KMS-11 (cell line): ENCODE measurements around the gene RDH12.

ENCODE experiments used
- H2AFZ ChIP-seq: fragments of 200-600 bp; sonication (generic); 2 replicates; pipeline ENCODE4 v1.6.1; 2016; ENCODE audit warnings: antibody characterized with exemption, mixed run types, low read depth
- H3K27ac ChIP-seq: fragments of 200-600 bp; sonication (generic); 2 replicates; pipeline ENCODE4 v1.6.1; 2016; ENCODE audit warnings: mild to moderate bottlenecking, mixed run types
- H3K27me3 ChIP-seq: fragments of 200-600 bp; sonication (generic); 2 replicates; pipeline ENCODE4 v1.6.1; 2017; ENCODE audit warnings: mild to moderate bottlenecking, low read depth, mixed run types, moderate library complexity; ENCODE audit not compliant: insufficient read depth
- H3K36me3 ChIP-seq: fragments of 200-600 bp; sonication (generic); 2 replicates; pipeline ENCODE4 v1.6.1; 2017; ENCODE audit warnings: mild to moderate bottlenecking, mixed run types; ENCODE audit not compliant: insufficient read depth
- H3K4me1 ChIP-seq: fragments of 200-600 bp; sonication (generic); 2 replicates; pipeline ENCODE4 v1.6.1; 2016; ENCODE audit warnings: mild to moderate bottlenecking, low read depth, mixed run types; ENCODE audit not compliant: poor library complexity, severe bottlenecking
- H3K4me2 ChIP-seq: fragments of 200-600 bp; sonication (generic); 2 replicates; pipeline ENCODE4 v1.7.0; 2016; ENCODE audit warnings: mild to moderate bottlenecking, mixed run types
- H3K4me3 ChIP-seq: fragments of 200-600 bp; sonication (generic); IDR thresholded peaks from 2 replicates; pipeline ENCODE4 v1.6.1; 2017; ENCODE audit warnings: low read depth, low read length, mixed read lengths; ENCODE audit not compliant: insufficient read depth
- H3K79me2 ChIP-seq: fragments of 200-600 bp; sonication (generic); 2 replicates; pipeline ENCODE4 v1.6.1; 2016; ENCODE audit warnings: low read depth, mixed run types; ENCODE audit not compliant: insufficient read depth
- H3K9ac ChIP-seq: fragments of 200-600 bp; sonication (generic); 2 replicates; pipeline ENCODE4 v1.6.1; 2016; ENCODE audit warnings: mild to moderate bottlenecking, mixed run types
- H4K20me1 ChIP-seq: fragments of 200-600 bp; sonication (generic); 2 replicates; pipeline ENCODE4 v1.6.1; 2016; ENCODE audit warnings: mild to moderate bottlenecking, mixed run types; ENCODE audit not compliant: insufficient read depth
- TF ChIP-seq, protein P1 (sequence below): fragments of 200-600 bp; sonication (generic); conservative IDR thresholded peaks from 2 replicates; pipeline ENCODE4 v1.6.1; 2017; ENCODE audit warnings: low read depth, mild to moderate bottlenecking, antibody characterized with exemption, low read length, moderate library complexity, mixed read lengths

Gene RDH12

DNA sequence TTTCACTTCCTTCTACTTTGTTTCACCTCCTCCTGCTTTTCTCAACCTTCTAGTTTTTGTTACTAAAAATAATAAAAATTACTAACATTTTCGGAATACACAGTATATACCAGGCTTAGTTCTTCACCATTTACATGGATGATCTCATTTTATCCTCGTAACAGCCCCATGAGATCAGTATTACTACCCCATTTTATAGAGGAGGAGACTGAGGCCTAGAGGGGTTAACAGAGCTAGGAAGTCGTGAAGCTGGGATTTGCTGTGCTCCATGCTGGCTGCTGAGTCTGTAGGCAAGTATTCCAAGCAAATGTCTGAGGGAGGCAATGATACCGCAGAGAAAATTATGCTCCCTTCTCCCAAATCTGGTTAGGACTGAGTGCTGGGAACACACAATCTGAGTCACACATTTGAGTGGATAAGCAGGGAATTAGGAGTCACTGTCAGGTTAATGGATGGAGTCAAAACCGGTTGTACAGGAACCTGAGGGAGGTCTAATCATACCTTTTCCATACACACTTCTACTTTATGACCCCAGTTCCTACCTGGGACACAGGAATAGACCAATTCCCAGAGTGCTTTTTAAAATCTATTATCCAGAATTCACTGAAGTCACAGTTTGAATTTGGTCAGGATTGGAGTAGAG, 63.6 kb downstream of the RDH12 start:
- H3K4me1 ChIP-seq: no peaks in the 10 kb centered on the region
- TF ChIP-seq, protein P1, sequence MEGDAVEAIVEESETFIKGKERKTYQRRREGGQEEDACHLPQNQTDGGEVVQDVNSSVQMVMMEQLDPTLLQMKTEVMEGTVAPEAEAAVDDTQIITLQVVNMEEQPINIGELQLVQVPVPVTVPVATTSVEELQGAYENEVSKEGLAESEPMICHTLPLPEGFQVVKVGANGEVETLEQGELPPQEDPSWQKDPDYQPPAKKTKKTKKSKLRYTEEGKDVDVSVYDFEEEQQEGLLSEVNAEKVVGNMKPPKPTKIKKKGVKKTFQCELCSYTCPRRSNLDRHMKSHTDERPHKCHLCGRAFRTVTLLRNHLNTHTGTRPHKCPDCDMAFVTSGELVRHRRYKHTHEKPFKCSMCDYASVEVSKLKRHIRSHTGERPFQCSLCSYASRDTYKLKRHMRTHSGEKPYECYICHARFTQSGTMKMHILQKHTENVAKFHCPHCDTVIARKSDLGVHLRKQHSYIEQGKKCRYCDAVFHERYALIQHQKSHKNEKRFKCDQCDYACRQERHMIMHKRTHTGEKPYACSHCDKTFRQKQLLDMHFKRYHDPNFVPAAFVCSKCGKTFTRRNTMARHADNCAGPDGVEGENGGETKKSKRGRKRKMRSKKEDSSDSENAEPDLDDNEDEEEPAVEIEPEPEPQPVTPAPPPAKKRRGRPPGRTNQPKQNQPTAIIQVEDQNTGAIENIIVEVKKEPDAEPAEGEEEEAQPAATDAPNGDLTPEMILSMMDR: no peak
- no peak overlapping the region for H3K4me3 ChIP-seq
- no peak overlapping the region for H3K4me2 ChIP-seq
- H3K27me3 ChIP-seq: no peaks in the 10 kb centered on the region
- no peaks in the 10 kb centered on the region for H4K20me1 ChIP-seq
- H2AFZ ChIP-seq: no peak overlapping the region
- no peaks in the 10 kb centered on the region for H3K36me3 ChIP-seq
- no peaks in the 10 kb centered on the region for H3K79me2 ChIP-seq
- no peak overlapping the region for H3K27ac ChIP-seq
- no peak overlapping the region for H3K9ac ChIP-seq

DNA sequence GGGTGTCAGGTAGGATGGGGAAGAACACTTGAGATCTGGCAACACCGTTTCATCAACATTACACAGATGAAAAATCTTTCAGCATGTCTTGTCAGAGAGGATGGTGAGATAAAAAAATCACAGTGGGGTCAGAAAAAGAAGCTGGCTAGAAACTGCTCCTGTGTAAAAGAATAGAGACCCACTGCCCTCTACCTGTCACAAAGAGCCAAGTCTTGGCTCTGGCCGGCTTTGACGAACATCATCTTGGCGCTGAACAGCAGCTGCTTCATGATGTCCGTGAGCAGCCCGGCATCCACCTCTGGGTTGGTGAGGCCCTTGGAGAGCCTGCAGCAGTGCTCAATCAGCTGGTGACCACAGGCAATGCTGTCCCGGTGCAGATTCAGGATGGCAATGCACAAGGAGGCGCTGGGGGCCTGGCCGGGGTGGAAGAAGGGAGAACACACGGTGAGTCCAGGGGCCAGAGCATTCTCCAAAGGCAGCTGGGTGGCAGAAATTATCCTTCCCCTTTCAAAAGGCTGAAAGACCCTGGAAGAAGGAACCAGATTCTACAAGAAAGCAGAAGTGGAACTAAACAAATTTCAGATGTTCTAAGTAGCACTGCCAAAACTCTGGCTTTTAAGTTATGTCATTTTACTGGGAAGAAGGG, 64.5 kb downstream of the RDH12 start:
- TF ChIP-seq, protein P1: no peak
- no peaks in the 10 kb centered on the region for H3K79me2 ChIP-seq
- H3K36me3 ChIP-seq: no peaks in the 10 kb centered on the region
- H4K20me1 ChIP-seq: no peaks in the 10 kb centered on the region
- no peak overlapping the region for H3K4me2 ChIP-seq
- H3K4me1 ChIP-seq: no peaks in the 10 kb centered on the region
- H3K9ac ChIP-seq: no peak overlapping the region
- no peak overlapping the region for H3K4me3 ChIP-seq
- no peaks in the 10 kb centered on the region for H3K27me3 ChIP-seq
- no peak overlapping the region for H2AFZ ChIP-seq
- no peak overlapping the region for H3K27ac ChIP-seq

DNA sequence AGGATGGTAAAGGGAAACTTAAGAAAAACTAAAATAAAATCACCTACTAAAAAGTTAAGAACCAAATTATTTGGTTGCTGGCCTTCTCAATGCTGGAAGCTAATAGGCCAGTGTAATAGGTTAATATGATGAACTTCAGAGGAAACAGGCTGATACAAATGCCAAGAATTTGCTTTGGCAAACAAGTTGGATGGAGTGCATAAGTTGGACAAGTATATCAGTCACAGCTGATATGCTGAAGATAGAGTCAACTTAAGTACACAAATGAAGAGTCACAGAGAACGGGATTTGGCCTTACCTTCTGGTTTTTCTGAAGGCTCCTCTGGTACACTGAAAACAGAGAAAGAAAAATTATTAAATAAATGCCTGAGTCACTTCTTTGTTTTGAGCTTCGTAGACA, 66.5 kb downstream of the RDH12 start:
- Histone ChIP-seq H2AFZ (no peak overlapping the region), H3K9ac (no peak overlapping the region), H3K4me1 (no peaks in the 10 kb centered on the region), H3K27ac (no peak overlapping the region), H3K4me3 (no peak overlapping the region), H3K36me3 (no peaks in the 10 kb centered on the region), H3K79me2 (no peaks in the 10 kb centered on the region), H3K4me2 (no peak overlapping the region), H3K27me3 (no peaks in the 10 kb centered on the region), H4K20me1 (no peaks in the 10 kb centered on the region)
- TF ChIP-seq, protein P1: no peak

DNA sequence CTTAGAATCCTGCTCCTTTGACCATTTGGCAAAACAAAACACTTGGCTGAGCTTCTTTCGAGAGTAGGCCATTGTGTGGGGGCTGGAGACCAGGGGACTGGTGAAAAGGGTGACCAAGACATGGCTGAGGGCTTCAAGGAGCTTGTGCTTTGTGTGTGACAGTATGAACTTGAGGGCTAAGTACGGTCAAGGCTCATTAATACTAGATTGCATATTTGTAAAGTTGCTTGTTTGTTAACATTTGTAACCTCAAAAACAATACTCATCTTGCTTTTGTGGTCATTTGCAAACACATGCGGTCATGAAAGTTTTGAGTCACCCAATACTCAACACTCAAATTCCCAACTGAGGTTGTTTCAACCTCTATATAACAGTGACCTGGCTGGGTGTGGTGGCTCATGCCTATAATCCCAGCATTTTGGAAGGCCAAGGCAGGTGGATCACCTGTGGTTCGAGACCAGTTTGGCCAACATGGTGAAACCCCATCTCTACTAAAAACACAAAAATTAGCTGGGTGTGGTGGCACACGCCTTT, 72.2 kb downstream of the RDH12 start:
- no peak overlapping the region for H3K27ac ChIP-seq
- no peaks in the 10 kb centered on the region for H3K36me3 ChIP-seq
- H3K4me1 ChIP-seq: no peaks in the 10 kb centered on the region

More for the DNA sequence above, 72.2 kb downstream of the RDH12 start:
- no peak overlapping the region for H3K4me2 ChIP-seq
- TF ChIP-seq, protein P1: no peak
- H3K4me3 ChIP-seq: no peak overlapping the region
- H3K79me2 ChIP-seq: no peaks in the 10 kb centered on the region
- H2AFZ ChIP-seq: no peak overlapping the region
- H4K20me1 ChIP-seq: no peaks in the 10 kb centered on the region
- no peak overlapping the region for H3K9ac ChIP-seq
- no peaks in the 10 kb centered on the region for H3K27me3 ChIP-seq
